Stimulated activated naive CD4-positive, alpha-beta T cell treated with Interleukin-2 at 50 U/mL for 16 hours (primary cell): ENCODE results near the gene DIP2C.
"Not testable (repeated sequence)": the region's sequence is repeated elsewhere in the genome, so short reads cannot be mapped to it uniquely, and the experiment has no call there.

Source experiments
- DNase-seq: peaks from one replicate; lab custom pipeline; 2025; lab: John Stamatoyannopoulos, UW

DIP2C gene

DNA sequence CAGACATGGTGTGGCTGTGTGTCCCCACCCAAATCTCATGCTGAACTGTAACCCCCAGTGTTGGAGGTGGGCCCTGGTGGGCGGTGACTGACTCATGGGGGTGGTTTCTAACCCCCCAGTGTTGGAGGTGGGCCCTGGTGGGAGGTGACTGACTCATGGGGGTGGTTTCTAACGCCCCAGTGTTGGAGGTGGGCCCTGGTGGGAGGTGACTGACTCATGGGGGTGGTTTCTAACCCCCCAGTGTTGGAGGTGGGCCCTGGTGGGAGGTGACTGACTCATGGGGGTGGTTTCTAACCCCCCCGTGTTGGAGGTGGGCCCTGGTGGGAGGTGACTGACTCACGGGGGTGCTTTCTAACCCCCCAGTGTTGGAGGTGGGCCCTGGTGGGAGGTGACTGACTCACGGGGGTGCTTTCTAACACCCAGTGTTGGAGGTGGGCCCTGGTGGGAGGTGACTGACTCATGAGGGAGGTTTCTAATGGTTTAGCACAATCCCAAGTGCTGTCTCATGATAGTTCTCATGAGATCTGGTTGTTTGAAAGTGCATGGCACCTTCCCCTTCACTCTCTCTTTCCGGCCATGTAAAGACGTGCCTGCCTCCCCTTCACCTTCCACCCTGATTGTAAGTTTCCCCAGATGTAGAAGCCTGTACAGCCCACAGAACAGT lies 78.7 kb downstream of the DIP2C start:
- peak; percentile 55 for DNase-seq

DNA sequence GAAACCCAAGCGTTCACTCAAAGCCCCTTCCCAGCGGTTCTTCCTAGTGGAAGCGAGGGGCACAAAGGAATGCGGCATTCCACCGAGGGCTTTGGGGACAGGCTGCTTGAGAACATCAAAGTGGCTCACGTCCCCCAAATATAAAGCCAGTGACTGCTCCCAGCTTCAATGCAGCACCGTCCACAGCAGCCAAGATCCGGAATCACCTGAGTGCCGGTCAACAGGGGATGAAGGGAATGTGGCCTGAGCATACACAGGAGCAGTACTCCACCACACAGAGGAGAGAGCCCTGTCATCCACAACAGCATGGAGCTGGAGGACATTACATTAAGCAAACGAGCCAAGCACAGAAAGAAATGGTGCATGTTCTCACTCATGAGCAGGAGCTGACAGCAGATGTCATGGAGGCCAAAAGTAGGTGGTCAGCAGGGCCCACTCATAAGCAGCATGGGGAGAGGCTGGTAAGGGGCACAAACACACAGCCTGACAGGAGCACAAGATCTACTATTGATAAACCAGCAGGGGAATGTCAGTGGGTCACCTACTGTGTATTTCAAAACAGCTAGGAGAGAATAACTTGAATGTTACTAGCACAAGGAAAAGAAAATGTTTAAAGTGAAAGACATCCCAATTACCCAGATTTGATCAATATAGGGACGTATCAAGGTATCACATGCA lies 79.5 kb downstream of the DIP2C start:
- DNase-seq, result no peak

DNA sequence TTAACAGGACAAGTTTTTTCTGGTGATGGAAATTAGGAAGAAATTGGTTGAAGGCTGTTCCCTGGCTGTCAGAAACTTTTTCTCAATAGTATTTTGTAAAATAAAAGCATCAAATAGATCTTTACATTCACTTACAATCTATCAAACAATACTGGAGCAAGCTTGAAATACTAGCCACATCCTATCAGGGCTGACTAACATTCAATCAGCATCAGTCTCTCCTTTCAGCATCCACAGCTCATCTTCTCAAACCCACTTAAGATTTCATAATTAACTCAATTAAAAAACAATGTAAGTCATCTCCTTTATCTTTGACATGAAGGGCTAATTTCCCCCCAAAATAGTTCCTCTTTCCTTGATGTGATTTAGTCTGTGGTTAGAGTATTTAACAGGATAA lies 80.2 kb downstream of the DIP2C start:
- DNase-seq, result no peak

DNA sequence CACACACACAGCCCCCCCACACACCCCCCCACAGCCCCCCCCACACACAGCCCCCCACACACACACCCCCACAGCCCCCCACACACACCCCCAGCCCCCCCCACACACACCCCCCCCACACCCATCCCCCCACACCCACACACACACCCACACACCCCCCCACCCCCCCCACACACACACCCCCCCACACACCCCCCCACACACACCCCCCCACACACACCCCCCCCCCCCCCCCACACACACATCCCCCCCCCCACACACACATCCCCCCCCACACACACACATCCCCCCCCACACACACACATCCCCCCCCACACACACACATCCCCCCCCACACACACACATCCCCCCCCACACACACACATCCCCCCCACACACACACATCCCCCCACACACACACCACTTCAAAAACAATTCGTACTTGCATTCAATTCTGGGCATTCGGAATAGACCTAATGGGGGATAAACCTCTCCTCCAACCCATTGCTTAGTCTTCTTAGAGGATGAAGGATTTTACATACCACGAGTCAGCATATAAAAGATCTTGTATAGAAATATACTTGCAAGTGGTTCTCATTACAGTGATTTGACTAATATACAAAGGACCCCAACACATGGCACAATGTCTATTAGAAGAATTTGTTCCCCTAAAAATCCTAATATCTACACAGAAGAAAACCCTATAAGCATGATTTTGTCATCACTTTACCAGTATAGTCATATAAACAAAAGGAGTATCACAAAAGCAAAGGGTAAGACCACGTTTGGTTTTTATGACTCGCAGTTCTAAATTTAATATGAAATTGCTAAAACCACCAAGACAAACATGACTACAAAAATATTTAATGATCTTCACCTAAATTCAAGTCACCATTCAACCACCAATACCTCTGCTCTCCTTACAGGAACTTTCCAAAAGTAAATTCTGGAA lies 80.9 kb downstream of the DIP2C start:
- no peak for DNase-seq

DNA sequence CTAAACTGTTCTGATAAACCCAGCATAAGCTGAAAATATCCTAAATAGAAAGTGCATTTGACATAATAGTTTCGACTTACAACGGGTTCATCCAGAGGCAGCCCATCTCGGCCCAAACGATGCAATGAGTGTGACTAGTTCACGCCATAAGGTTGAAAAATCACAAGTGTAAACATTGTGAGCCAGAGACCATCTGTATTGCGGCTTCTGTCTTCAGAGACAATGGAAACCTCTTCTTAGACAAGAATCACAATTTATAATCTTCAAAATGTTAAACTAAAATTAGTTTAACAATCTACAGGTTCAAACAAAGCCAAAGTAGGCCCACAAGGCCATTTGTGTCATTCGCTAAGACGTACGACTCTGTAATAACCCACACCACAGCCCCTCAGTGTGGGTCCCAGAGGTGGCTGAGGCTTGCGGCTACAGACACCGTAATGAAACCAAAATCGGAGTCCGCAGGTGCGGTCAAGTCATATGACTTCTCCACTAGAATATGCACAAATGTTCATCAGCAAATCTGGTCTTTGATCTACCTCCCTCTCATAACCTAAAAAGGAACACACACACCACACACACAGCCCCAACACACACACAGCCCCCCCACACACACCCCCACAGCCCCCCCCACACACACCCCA lies 81.8 kb downstream of the DIP2C start:
- no peak for DNase-seq

DNA sequence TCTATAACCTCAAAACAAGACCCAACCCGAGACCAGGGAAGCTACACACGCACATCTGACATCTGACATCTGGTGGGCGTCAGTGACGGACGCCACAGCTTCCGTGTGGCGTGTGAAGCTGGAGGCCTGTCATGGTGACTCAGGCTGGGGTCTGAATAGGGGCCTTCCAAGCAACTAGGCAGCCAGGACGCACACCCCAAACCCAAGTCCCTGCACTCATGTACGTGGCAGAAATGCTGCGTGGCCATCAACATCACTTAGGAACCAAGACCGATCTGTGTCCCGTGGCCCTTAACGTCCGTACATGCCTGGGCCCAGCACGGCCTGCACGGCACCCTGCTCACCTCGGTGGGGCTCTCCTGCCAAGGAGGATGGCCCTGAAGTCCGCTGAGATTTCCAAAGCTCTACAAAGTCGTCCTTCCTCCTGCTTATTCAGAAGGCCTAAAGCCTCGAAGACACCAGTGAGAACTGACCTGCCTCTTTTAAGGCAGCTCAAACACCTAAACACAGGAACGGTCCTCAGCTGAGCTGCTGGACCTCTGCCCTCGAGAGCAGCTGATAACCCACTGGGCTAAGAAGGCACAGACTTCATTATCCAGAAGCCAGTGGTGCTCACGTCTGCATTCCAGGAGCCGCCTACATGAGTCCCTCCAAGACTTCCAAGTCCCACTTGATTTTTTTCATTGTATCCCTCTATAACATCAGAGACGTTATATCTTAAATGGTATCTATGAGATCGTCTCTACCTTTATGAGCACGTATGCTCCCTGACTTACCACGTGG lies 82.5 kb downstream of the DIP2C start:
- no peak for DNase-seq

DNA sequence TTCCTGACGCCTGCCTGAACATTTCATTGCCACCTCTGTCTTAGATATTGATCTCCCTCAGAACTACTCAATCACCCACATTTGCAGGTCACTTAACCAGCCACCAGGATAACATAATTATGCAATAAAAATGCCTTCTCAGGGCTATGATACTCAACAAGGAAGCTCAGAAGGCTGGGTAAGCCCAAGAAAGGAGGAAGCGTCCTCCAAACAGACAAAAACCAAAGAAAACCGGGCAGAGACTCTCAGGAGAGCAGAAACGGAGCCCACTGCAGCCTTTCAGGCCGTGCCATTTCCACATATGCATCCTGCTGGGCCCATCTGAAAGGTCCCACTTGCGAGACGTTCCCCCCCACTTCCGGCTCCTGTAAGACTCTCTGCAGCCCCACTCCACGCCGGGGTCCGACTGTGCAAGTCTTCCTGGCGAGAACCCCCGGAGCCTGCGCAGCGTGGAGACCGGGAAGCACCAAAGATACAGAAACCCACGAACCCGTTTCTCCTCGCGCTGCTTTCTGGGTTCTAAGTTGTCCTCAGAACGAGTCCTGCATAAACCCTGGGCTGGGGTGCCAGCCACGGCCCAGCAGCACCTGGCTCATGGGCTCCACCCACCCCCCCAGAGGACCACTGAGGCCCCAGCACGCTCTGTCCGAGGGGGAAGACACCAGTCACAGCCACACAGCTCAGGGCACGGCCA lies 83.7 kb downstream of the DIP2C start:
- no peak for DNase-seq

DNA sequence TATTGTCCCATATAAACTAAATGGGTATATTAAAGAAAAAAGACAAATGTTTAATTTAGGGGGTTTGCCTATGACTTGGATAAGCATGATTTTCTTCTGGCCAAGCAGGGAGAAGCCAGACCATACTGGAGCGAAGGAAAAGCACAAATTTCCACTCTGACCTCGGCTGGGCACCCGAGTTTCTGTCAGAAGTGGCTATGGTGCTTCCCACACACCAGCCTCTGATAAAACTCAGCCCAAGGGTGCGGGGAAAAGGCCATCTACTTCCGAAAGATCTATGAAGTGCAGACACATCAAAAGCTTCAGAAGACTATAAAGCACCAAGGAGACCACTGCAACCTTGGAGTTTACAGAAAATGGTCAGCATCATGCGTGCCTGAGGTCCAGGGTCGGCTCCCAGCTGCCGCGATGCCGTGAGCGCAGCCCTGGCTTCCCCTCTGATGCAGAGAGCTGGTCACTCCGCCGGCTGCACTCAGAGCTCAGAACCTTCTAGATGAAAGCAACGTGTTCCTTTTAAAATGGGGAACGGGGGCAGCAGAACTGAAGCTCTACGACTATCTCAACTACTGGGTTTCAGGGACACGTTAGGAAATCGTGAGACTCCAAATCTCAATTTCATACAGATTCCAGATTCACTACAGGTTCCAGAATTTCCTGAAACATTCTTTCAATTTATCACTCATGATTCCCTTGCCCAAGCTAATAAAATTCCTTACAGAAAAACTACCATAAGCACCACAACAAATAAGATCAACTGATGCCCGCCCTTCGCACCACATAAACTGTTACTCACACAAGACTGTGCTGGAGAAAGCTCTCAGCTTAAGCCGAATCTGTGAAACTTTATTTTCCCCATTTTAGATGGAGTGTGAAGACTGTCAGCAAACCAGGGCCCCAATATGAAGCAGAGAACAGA lies 84.5 kb downstream of the DIP2C start:
- DNase-seq, result no peak

DNA sequence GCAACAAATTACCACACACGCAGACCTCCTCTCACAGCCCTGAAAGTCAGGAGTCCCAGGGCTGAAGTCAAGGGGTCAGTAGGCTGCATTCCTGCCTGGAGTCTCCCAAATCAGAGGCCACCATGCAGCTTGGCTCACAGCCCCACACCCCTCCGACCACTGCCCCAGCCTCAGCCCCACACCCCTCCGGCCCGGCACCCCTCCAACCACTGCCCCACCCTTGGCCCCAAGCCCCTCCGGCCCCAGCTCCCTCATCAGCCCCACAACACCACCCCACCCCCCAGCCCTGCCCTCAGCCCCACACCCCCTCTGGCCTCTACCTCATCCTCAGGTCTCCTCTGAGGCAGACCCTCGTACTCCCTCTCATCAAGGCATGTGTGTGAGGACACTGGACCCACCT lies 85.7 kb downstream of the DIP2C start:
- no peak for DNase-seq

DNA sequence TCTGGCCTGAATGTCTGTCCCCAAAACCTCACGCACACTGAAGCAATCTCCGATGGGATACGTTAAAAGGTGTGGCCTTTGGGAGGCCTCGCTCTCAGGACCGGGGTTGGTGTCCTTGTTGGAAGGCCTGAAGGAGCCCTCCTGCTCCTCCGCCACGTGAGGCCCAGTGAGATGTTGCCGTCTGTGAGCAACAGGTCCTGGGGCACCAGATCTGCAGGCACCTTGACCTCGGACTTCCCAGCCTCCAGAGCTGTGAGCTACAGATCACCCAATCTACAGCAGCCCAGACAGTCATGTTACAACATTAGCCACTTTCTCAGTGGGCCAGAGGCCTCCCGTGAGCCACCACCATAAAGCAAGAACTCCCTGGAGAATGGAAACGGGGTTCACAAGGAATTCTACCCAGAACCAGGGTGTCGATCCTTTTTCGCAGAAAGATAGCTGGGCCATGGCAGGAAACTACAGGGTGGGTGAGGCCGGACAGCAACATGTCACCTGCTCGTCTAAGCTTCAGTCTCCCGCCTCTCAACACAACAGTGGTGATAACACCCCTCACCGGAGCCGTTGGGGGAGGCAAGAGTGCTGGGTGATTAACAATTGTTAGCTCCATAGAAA lies 87.0 kb downstream of the DIP2C start:
- no peak for DNase-seq

DNA sequence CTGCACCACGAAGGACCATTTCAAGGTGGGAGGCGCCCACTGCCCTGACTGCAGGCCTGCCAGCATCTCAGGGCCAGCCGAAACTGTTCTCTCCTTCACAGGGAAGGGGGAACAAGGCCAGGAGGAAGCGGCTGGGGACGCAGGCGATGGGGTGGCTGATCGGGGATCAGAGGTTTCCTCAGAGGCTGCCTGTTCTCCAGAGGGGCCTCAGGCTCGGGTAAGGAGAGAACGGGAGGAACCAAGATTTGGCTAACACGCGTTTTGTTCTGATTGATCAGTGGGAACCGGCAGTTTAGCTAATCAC lies 87.9 kb downstream of the DIP2C start:
- DNase-seq, result no peak

DNA sequence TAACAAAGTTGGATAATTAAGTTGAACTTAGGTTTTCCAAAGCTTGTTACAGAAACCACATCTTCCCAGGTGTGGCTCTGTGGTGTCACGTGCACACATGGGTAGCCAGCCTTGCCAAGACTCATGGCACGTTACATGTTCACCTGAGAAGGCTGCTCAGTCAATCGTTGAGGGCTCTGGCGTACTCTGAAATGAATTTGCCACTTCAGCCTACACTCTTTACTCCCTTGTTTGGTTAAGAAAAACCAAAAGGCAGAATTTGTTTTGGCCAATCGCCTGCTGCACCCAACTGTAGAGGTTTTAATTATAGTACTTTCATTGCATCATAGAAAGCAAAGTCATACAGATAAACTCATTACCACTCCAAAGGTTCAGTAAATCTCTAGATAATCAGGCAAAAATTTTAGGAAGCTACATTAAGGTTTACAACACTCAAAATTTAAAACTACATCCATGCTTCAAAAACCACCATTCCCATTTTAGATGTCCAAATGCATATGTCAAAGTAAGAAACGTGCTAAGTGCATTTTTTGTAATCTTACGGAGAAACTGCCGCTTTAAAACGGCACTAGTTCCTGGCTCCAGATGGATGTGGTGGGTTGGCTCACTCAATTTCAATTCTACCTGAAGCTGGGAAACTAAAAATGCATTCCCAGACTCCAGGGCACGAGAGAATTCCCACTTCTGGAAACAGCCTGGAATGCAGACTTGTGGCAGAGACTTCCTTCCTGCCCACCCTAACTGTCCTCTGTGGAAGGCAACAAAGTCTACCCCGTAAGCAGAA lies 88.4 kb downstream of the DIP2C start:
- DNase-seq, result no peak

DNA sequence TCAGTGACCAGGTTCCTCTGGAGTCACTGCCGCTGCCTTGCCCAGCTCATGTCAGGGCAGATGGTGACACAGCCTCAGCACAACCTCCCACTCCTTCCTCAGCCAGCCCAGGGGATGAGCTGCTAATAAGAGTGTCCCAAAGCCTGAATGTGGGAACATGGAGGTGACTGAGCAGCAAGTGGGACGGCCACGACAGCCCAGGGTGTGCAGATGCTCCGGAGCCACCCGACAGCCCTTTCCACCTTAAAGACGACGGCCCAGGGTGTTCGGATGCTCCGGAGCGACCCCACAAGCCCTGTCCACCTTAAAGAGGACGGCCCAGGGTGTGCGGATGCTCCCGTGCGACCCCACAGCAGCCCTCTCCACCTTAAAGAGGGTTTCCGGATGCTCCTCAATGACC lies 89.2 kb downstream of the DIP2C start:
- DNase-seq, result no peak

DNA sequence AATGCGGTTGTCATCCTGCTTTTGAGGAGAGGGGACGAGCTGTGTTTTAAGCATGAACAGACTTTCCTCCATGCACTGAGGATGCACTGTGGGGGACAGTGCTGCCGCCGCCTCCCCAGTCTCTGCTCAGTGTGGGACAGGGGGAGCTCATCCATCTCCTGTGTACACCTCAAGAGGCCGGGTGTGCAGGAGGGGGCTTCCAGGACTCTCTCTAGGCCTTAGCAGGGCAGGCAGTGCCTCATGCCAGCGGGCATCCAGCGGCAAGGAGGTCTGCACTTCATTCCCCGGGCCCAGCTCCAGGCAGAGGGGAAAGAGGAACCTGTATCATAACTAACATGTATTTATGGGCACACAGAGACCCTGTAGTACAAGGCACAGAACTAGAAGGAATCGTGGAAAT lies 89.7 kb downstream of the DIP2C start:
- no peak for DNase-seq

DNA sequence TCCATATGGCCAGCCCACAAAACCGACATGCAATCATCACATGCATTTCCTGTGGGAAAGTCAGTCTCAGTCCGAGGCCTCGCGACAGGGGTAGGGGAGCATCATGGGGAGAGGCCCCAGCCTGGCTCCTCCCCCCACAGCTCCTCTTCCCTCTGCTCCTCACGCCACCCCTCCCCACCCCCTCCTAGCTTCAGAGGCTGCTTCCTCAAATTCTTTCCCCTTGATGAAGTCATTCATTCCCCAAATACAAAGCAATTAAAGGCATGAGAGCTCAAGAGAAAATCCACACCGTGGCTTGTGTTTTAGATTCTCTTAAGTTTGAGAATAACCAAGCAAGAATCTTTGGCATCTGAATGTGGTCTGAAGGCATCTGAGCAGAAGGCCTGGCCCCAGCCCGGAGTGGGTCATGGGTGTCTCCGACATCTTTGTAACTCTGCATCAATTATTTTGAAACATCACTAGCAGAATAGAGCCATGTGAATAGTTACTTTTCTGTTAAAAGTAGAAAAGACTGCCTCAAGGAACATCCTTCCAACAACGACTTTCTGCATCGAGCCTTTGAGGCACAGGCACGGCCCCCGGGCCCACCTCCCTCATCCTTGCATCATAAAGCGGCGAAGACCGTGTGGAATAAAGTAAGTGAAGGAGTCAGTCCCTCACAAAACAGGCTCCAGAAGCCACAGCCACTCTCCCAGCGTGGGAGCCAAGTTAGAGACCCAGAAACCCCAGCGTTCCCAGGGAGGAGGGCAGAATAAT lies 90.9 kb downstream of the DIP2C start:
- DNase-seq, result no peak

DNA sequence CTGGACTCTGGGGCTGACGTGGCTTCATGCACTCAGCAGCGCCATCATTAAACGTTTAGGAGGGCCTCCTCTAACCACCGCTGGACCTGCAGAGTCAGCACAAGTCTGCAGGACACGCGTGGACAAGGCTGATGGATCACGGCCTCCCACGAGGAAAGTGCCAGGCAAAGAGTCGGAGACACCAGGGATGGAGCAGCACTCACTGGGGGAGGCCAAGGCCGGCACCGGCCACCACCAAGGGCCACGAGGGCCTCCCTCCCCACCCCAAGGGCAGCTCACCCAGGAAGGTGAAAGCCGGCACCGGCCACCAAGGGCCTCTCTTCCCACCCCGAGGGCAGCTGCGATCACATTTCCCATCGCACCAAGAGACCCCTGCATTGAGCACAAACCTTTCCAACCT lies 91.5 kb downstream of the DIP2C start:
- DNase-seq, result no peak

DNA sequence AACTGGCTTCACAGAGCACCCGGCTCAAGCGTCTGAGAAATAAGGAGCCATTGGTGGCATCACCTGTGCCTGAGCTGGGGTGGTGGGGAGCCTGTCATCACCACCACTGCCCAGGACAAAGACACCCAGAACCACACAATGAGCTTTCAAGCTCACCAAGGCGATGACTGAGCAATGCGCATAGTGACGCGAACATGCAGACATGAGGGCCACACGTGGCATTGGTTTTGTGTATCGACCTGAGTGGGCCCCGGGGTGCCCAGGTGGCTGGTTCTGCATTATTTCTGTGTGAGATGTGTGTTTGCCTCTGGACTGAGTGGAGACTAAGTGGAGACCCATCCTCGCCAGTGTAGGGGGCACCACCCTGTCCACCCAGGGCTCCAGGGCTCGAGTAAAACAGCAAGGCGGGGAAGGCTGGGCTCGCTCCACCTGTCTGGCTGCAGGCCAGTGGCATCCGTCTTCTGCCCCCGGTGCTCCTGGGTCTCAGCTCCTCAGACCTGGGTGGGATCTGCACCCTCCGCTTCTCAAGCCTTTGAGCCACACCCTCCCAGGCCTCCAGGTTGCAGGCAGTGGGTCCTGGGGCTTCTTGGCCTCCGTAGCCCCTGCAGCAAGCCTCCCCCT lies 92.6 kb downstream of the DIP2C start:
- no peak for DNase-seq

DNA sequence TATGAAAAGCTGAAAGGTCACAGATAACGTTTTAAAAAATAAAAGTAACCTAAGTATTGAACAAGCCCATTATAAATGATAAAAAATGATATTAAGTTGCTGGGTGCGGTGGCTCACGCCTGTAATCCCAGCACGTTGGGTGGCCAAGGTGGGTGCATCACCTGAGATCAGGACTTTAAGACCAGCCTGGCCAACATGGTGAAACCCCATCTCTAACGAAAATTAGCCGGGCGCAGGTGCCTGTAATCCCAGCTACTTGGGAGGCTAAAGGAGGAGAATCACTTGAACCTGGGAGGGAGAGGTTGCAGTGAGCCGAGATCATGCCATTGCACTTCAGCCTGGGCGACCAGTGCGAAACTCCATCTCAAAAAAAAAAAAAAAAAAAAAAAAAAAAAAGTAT lies 93.3 kb downstream of the DIP2C start:
- not testable (repeated sequence) for DNase-seq
